ENCODE data around the gene SELE.

Gene SELE

DNA sequence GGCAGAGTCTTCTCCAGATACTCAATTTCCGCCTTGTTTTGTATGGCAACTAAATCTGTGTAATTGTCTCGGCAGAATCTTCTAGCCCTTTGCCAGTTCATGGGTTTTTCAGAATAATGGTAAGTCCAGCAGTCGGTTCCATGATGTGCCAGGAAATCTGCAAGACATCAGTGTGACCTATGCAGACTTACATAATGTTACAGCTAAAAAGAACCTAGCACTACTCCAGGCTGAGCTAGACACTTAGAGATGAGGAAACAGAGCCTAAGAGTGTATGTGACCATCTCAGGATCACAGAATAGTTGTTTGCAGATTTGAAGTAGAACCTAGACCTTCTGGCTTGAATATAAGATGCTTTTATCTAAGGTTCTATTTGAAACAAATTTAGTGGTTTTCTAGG lies 25.2 kb downstream of the SELE start:
- H3K36me3 ChIP-seq (ENCODE audit: control insufficient read depth, insufficient read depth, low read length): no peaks in the 10 kb centered on the region; the same call in none of the 2 replicates
- H3K27me3 ChIP-seq (replicated peaks; ENCODE audit: control insufficient read depth, insufficient read depth, low read length): no peaks in the 10 kb centered on the region
- peak overlapping the region; percentile 36 for H3K4me3 ChIP-seq (replicated peaks; ENCODE audit: low read depth, low read length)
- DNase-seq (ENCODE audit: extremely low read depth, insufficient read length): no peak
- TF ChIP-seq, protein P1, sequence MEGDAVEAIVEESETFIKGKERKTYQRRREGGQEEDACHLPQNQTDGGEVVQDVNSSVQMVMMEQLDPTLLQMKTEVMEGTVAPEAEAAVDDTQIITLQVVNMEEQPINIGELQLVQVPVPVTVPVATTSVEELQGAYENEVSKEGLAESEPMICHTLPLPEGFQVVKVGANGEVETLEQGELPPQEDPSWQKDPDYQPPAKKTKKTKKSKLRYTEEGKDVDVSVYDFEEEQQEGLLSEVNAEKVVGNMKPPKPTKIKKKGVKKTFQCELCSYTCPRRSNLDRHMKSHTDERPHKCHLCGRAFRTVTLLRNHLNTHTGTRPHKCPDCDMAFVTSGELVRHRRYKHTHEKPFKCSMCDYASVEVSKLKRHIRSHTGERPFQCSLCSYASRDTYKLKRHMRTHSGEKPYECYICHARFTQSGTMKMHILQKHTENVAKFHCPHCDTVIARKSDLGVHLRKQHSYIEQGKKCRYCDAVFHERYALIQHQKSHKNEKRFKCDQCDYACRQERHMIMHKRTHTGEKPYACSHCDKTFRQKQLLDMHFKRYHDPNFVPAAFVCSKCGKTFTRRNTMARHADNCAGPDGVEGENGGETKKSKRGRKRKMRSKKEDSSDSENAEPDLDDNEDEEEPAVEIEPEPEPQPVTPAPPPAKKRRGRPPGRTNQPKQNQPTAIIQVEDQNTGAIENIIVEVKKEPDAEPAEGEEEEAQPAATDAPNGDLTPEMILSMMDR (IDR thresholded peaks at IDR 0.05; ENCODE audit: insufficient read depth, low read length, poor library complexity, severe bottlenecking): no peak

DNA sequence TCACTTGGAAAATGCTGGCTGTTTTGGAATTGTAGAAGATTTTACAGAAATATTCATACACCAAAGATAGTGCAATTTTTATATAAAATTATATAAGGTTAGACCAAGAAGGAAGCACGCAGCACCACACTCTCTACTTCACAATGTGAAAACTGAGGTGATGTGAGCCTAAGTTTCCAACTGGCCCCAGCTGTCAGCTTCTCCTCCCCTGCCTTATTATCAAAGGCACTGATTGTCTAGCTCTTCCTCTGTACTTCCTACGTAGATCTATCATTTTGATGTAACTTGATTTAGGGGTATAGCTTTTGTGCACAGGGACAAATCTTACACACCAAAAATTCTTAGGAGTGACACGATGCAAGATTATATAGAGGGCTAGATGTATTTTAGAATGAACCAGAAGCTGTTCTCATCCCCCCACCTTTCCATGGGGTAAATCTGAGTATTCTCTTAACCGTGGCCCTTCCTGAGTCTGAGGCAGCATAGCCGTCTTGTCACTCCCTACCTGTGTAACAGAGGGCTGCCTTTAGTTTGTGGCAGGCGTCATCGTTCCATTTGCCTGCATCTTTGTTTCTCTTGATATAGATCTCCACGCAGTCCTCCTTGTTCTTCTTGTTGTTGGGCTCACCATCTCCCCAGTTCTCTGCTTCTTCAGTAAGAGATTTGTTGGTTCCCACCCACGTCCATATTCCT lies 25.8 kb downstream of the SELE start:
- no peaks in the 10 kb centered on the region for H3K27me3 ChIP-seq (replicated peaks; ENCODE audit: control insufficient read depth, insufficient read depth, low read length)
- no peak for DNase-seq (ENCODE audit: extremely low read depth, insufficient read length)
- peak overlapping the region; percentile 36 for H3K4me3 ChIP-seq (replicated peaks; ENCODE audit: low read depth, low read length)
- H3K36me3 ChIP-seq (ENCODE audit: control insufficient read depth, insufficient read depth, low read length): peaks cover 2% of the 10 kb centered on the region
- TF ChIP-seq, protein P1 (IDR thresholded peaks at IDR 0.05; ENCODE audit: insufficient read depth, low read length, poor library complexity, severe bottlenecking): no peak

DNA sequence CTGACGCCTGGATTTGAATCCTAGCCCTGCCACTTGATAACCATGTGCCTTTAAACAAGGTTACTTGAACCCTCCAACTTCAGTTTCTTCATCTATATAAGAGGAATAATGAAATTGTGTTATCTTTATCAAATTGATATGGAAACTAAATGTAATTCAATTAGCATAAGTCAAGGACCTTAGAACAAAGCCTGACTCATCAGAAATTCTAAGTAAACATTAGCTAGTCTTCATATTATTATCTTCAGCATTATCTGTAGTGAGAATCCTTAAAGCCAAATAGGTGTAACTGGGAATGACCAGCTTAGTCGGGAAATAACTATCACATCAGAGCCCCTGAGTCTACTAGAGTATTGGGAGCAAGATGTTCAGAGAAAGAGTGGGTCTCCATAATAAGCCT lies 29.1 kb downstream of the SELE start:
- no peaks in the 10 kb centered on the region for H3K27me3 ChIP-seq (replicated peaks; ENCODE audit: control insufficient read depth, insufficient read depth, low read length)
- H3K36me3 ChIP-seq (ENCODE audit: control insufficient read depth, insufficient read depth, low read length): peaks cover 5% of the 10 kb centered on the region
- TF ChIP-seq, protein P1 (IDR thresholded peaks at IDR 0.05; ENCODE audit: insufficient read depth, low read length, poor library complexity, severe bottlenecking): no peak
- DNase-seq (ENCODE audit: extremely low read depth, insufficient read length): no peak
- H3K4me3 ChIP-seq (replicated peaks; ENCODE audit: low read depth, low read length): no peak overlapping the region

DNA sequence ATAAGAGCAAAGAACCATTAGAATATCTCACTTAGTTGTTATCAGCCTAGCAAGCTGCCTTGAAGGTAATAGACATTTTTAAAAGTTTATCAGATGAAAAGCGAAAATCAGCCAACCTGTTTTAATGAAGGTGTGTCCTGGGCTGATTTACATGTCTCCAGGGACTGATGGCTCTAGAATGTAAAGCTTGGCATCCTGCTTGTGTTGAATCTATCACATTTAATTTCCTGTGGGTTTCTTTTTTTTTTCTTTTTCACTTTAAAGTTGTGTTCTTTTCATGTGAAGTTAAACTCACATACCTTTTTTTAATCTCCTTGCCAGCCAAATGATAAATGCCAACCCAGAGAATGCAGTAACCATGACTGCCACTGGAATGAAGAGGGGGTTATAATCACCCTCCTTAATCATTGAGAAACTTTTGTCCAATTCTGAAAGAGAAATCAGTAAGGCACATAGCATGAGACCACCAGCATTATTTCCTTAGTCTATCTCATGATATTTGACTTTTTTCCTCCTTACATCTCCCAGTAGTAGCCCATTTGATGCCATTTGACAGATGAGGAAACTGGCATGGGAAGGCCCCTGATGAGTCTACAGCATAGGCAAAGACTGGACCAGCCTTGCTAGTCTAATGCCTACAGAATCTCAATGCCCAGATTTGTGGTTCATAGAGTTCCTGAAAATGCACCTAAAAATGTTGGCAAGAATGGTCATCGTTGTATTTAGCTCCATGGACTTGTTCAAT lies 32.4 kb downstream of the SELE start:
- TF ChIP-seq, protein P1 (IDR thresholded peaks at IDR 0.05; ENCODE audit: insufficient read depth, low read length, poor library complexity, severe bottlenecking): no peak
- Histone ChIP-seq H3K4me3 (replicated peaks; ENCODE audit: low read depth, low read length) (no peak overlapping the region), H3K36me3 (ENCODE audit: control insufficient read depth, insufficient read depth, low read length) (peaks cover 5% of the 10 kb centered on the region)

DNA sequence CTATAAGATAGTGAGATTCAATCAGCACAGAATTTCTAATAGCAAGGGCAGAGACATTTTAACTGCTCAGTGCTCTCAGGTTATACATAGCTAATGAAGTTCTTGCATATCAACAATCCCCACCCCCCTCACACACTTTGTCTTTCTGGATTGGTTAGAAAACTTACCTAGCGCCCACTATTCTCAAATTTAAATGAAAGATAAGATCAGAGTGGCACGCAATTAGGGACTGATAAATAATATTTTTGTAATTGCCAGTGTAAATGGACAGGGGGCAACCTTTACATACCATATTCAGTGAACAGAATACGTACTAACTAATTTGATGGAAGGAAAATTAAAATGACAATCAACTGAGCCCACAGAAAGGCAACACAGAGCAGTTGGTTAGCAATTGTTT lies 34.2 kb downstream of the SELE start:
- peaks cover 5% of the 10 kb centered on the region for H3K36me3 ChIP-seq (ENCODE audit: control insufficient read depth, insufficient read depth, low read length)
- H3K4me3 ChIP-seq (replicated peaks; ENCODE audit: low read depth, low read length): no peak overlapping the region
- H3K27me3 ChIP-seq (replicated peaks; ENCODE audit: control insufficient read depth, insufficient read depth, low read length): no peaks in the 10 kb centered on the region
- TF ChIP-seq, protein P1 (IDR thresholded peaks at IDR 0.05; ENCODE audit: insufficient read depth, low read length, poor library complexity, severe bottlenecking): no peak
- no peak for DNase-seq (ENCODE audit: extremely low read depth, insufficient read length)

More for the DNA sequence above, 32.4 kb downstream of the SELE start:
- H3K27me3 ChIP-seq (replicated peaks; ENCODE audit: control insufficient read depth, insufficient read depth, low read length): no peaks in the 10 kb centered on the region
- DNase-seq (ENCODE audit: extremely low read depth, insufficient read length): no peak
